Measurements from ENCODE around the gene LIG3. TPM values are rescaled to one million over a fixed set of nuclear protein-coding genes. Genes with fewer than 3 reads are reported as not detected.
A peak's percentile ranks its signal among the peaks of the same experiment; 100 is the strongest.
"Not testable (repeated sequence)": the region's sequence is repeated elsewhere in the genome, so short reads cannot be mapped to it uniquely, and the experiment has no call there.

The LIG3 gene
- polyA plus RNA-seq, 10 donors, result 15.2 to 28.5 (median 22.0) TPM

- no peak for DNase-seq
Measured at GRCh38 chr17:35030780-35031179, 50.5 kb downstream of the LIG3 start.

DNA sequence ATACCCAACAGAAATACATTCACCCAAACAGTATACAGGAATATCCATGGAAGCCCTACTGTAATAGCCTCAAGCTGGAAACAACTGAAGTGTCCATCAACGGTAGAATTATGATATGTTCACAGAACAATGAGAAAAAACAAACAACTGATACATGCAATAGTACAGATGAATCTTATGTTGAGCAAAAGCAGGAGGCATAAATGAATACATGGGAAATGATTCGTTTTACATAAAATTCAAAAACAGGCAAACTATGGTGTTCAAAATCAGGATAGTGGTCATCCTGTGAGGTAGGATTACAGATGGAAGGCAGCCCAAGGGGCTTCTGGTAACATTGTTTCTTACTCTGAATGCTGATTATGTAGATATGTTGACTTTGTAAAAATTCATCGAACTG is 58.1 kb downstream of the LIG3 start:
- DNase-seq, result no peak

GRCh38 chr17:35041390-35041789 is 61.1 kb downstream of the LIG3 start:
- no peak for DNase-seq

DNA sequence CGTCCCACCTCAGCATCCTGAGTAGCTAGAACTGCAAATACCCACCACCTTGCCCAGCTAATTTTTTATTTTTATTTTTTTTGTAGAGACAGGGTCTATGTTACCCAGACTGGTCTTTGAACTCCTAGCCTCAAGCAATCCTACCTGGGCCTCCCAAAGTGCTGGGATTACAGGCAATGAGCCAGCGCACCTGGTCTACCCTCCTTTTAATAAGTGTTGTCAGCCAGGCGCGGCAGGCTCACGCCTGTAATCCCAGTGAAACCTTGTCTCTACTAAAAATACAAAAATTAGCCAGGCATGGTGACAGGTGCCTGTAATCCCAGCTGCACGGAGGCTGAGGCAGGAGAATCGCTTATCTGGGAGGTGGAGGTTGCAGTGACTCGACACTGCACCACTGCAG is 63.9 kb downstream of the LIG3 start:
- DNase-seq, result no peak

- not testable (repeated sequence) for DNase-seq
Measured at GRCh38 chr17:35045458-35045979, 65.2 kb downstream of the LIG3 start.

GRCh38 chr17:35046245-35046644 is 65.9 kb downstream of the LIG3 start:
- no peak for DNase-seq

- DNase-seq, result peak in 2 of 3 donors; percentile 19 to 33
Measured at GRCh38 chr17:35046740-35047283, 66.5 kb downstream of the LIG3 start.

GRCh38 chr17:35048685-35049379 is 68.5 kb downstream of the LIG3 start:
- DNase-seq, result no peak

- DNase-seq, result no peak
Measured at GRCh38 chr17:35050170-35050569, 69.9 kb downstream of the LIG3 start.

DNA sequence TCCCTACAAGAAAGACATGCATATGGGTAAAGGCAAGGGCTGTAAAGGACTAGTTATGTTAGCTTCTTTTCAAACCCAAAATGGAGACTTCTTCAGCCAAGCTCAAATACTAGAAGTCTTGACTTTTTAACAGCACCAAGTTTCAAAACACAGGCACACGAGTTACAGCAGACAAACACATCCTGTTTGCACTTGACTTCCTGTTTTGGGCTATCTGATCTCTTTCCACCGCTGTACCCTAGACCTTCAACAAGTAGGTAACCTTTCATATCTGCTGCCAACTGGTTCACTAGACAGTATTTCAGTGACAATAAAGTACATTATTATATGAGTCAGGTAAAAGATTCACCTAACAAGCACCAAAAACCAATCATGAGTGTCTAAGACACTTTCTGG is 70.9 kb downstream of the LIG3 start:
- DNase-seq, result peak in 2 of 3 donors; percentile 16 to 37

- peak in 2 of 3 donors; percentile 19 to 46 for DNase-seq
Measured at GRCh38 chr17:35051579-35052240, 71.4 kb downstream of the LIG3 start.

DNA sequence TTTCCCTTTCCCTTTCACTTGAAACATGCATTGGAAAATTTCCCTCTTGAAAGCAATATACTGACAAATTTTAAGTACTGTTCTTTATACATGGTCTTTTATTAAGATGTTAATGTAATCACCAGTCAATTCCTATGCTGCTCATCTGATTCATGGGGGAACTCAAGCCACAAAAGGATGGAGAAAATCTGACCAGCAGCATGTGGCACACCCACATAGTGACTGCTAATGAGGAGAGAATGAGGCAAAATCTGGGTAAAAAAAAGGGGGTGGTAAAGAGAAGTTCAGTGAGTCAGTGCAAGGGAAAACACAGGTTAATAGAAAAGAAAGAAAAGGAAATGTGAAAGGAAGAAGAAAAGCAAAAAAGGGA is 71.9 kb downstream of the LIG3 start:
- DNase-seq, result peak in 1 of 3 donors; percentile 16

- DNase-seq, result no peak
Measured at GRCh38 chr17:35052780-35053179, 72.5 kb downstream of the LIG3 start.

DNA sequence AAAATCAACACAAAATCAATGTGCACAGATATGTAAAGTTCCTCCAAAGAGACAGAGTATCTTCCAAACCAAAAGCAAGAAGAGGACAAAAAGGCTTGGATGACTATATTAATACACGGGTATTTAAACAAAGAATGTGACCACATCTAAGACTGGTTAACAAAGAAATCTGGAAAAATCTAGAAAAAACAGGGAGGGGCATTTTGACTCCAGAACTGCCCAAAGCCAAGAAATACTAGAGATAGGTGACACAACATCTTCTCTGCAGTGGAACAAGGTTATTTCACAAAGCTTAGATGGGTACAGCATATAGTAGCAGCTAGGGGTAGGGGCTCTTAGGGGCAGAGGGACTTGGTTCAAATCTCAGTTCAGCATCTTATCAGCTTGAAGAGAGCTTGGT is 72.9 kb downstream of the LIG3 start:
- DNase-seq, result no peak

DNA sequence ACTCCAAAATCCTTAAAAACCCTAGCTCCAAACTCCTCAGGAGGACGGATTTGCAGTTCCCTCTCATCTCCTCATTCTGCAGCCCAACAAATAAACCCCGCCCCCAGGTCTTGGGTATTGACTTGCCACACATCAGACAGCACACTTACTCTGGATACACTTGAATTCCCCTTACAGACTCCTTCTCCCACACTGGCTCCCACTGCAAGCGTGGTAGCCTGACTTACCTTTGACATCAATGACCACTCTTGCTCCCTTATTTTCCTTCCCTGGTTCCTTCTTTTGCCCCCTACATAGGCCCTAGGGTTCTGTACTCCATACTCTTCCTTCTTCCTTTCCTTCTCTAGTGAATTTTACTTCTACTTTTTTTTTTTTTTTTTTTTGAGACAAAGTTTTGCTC is 75.7 kb downstream of the LIG3 start:
- DNase-seq, result no peak

DNA sequence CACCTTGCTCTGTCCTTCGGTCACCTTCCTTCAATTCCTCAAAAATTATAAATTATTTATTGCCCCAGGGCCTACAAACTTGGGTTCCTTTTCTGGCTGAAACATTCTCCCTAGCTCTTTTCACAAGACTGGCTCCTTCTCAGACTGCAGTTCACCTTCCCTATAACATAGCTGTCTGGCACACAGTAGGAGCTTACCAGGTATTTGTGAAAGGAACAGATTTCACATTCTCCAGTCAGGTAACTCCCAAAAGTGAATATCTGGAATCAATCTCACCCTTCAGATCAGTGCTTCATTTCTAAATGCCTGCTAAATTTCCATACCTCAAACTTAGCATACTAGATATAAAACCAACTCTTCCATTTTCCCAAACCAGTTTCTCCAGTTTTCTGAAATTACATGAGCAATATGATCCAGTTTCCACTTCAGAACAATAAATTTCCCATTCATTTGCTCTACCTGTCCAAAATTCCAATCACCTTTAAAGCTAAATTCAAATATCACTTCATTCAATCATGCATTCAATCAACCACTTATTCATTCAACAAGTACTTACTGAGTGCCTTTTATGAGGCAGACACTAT is 77.1 kb downstream of the LIG3 start:
- DNase-seq, result no peak

Other genes starting within 250 kb of the LIG3 start
- 1 to 10 TPM; 1.2 to 2.6 (median 1.7) TPM for gene CCT6B, start 19.1 kb upstream of the LIG3 start, polyA plus RNA-seq (ENCODE audit: insufficient read length in 10 of 10)
- gene ZNF830, start 19.0 kb upstream of the LIG3 start, polyA plus RNA-seq (ENCODE audit: insufficient read length in 10 of 10), result 10 to 100 TPM; 11.4 to 16.9 (median 13.1) TPM
- 10 to 100 TPM in 2 of 10 donors, 1 to 10 TPM in 8; 6.8 to 10.4 (median 8.7) TPM for gene RFFL, start 83.2 kb downstream of the LIG3 start, polyA plus RNA-seq (ENCODE audit: insufficient read length in 10 of 10)
- gene RAD51D, start 139.3 kb downstream of the LIG3 start, polyA plus RNA-seq (ENCODE audit: insufficient read length in 10 of 10), result 1 to 10 TPM; 4.4 to 8.4 (median 7.1) TPM
- gene FNDC8, start 141.1 kb downstream of the LIG3 start, polyA plus RNA-seq (ENCODE audit: insufficient read length in 10 of 10), result under 1 TPM in 6 of 10 donors, not detected in 4; 0.11 to 0.39 (median 0.21) TPM
- gene NLE1, start 161.8 kb downstream of the LIG3 start, polyA plus RNA-seq (ENCODE audit: insufficient read length in 10 of 10), result 10 to 100 TPM; 10.1 to 17.9 (median 14.7) TPM
- gene UNC45B, start 167.3 kb downstream of the LIG3 start, polyA plus RNA-seq (ENCODE audit: insufficient read length in 10 of 10), result 100 to 1,000 TPM; 106 to 227 (median 184) TPM
- gene SLC35G3, start 213.9 kb downstream of the LIG3 start, polyA plus RNA-seq (ENCODE audit: insufficient read length in 10 of 10), result under 1 TPM; 0.15 to 0.58 (median 0.29) TPM